ENCODE data around the gene WWTR1. TPM values are rescaled to one million over a fixed set of nuclear protein-coding genes. Genes with fewer than 3 reads are reported as not detected.

WWTR1 gene
- total RNA-seq, 1 donor from 2014 or later = 52.0 TPM

GRCh38 chr3:149519912-149520311 lies 137.9 kb downstream of the WWTR1 start:
- no peak for TF ChIP-seq CTCF (conservative IDR thresholded peaks at IDR 0.05; ENCODE audit: low read depth, low read length)
- no peak overlapping the region for H3K4me3 ChIP-seq (ENCODE audit: low read depth, low read length)
- DNase-seq (ENCODE audit: low read depth) = no peak

GRCh38 chr3:149516920-149517319 lies 140.9 kb downstream of the WWTR1 start:
- no peak overlapping the region for H3K4me3 ChIP-seq (ENCODE audit: low read depth, low read length)
- TF ChIP-seq CTCF (conservative IDR thresholded peaks at IDR 0.05; ENCODE audit: low read depth, low read length) = no peak
- no peak for DNase-seq (ENCODE audit: low read depth)

- no peak for TF ChIP-seq CTCF (conservative IDR thresholded peaks at IDR 0.05; ENCODE audit: low read depth, low read length)
- DNase-seq (ENCODE audit: low read depth) = no peak
Observed at GRCh38 chr3:149515249-149515648, 142.6 kb downstream of the WWTR1 start.

GRCh38 chr3:149514471-149514870 lies 143.4 kb downstream of the WWTR1 start:
- DNase-seq (ENCODE audit: low read depth) = no peak
- H3K4me3 ChIP-seq (ENCODE audit: low read depth, low read length) = no peak overlapping the region
- no peak for TF ChIP-seq CTCF (conservative IDR thresholded peaks at IDR 0.05; ENCODE audit: low read depth, low read length)

More at GRCh38 chr3:149515249-149515648, 142.6 kb downstream of the WWTR1 start:
- H3K4me3 ChIP-seq (ENCODE audit: low read depth, low read length) = no peak overlapping the region

- peak; percentile 77 for TF ChIP-seq CTCF (conservative IDR thresholded peaks at IDR 0.05; ENCODE audit: low read depth, low read length)
- no peak overlapping the region for H3K4me3 ChIP-seq (ENCODE audit: low read depth, low read length)
- DNase-seq (ENCODE audit: low read depth) = no peak
Observed at GRCh38 chr3:149512073-149512782, 145.6 kb downstream of the WWTR1 start.

GRCh38 chr3:149511040-149511626 lies 146.7 kb downstream of the WWTR1 start:
- no peak overlapping the region for H3K4me3 ChIP-seq (ENCODE audit: low read depth, low read length)
- TF ChIP-seq CTCF (conservative IDR thresholded peaks at IDR 0.05; ENCODE audit: low read depth, low read length) = no peak
- DNase-seq (ENCODE audit: low read depth) = no peak

GRCh38 chr3:149510480-149510879 lies 147.3 kb downstream of the WWTR1 start:
- no peak for DNase-seq (ENCODE audit: low read depth)
- TF ChIP-seq CTCF (conservative IDR thresholded peaks at IDR 0.05; ENCODE audit: low read depth, low read length) = no peak
- no peak overlapping the region for H3K4me3 ChIP-seq (ENCODE audit: low read depth, low read length)
